ENCODE data around the gene SMTN. TPM values are rescaled to one million over a fixed set of nuclear protein-coding genes. Genes with fewer than 3 reads are reported as not detected.

The SMTN gene
- total and polyA plus RNA-seq, 12 donors, result 4.6 to 155 (median 88.9) TPM

DNA sequence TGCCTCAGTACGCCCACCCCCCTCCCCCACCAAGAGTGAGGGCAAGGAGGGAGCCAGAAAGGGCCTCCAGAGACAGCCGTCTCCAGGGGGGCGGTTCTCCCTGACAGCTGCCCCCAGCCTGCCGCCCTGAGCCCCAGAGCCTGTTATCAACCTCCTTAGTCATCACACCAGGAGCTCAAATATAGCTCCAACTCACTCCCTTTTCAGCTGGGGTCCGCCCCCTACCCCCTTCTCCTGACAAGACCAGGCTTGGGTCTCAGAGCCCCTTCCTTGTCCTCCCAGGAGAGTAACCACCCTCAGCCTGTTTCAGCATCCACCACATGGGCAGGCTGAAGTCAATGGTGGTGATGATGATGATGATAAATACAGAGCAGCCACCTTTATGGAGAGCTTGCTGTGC lies 39.1 kb downstream of the SMTN start:
- H3K36me3 ChIP-seq (replicated peaks in 1 of 2), result no peaks in the 10 kb centered on the region
- H3K4me1 ChIP-seq (replicated peaks in 1 of 2), result peaks cover 12 to 19% of the 10 kb centered on the region in 2 donors
- 73 to 89% (median 81%) methylated on average over 1 to 5 of the region's 5 CpGs for WGBS, 4 donors
- no peak overlapping the region for H3K27ac ChIP-seq
- no peak for DNase-seq
- TF ChIP-seq, protein P1, sequence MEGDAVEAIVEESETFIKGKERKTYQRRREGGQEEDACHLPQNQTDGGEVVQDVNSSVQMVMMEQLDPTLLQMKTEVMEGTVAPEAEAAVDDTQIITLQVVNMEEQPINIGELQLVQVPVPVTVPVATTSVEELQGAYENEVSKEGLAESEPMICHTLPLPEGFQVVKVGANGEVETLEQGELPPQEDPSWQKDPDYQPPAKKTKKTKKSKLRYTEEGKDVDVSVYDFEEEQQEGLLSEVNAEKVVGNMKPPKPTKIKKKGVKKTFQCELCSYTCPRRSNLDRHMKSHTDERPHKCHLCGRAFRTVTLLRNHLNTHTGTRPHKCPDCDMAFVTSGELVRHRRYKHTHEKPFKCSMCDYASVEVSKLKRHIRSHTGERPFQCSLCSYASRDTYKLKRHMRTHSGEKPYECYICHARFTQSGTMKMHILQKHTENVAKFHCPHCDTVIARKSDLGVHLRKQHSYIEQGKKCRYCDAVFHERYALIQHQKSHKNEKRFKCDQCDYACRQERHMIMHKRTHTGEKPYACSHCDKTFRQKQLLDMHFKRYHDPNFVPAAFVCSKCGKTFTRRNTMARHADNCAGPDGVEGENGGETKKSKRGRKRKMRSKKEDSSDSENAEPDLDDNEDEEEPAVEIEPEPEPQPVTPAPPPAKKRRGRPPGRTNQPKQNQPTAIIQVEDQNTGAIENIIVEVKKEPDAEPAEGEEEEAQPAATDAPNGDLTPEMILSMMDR (IDR thresholded peaks at IDR 0.05), result no peak
- TF ChIP-seq POLR2A (IDR thresholded peaks at IDR 0.05), result no peak
- no peak overlapping the region for H3K4me3 ChIP-seq
- H3K27me3 ChIP-seq, result no peaks in the 10 kb centered on the region
- intact Hi-C loops (cut with DNase I), result no loop called here
- H3K9me3 ChIP-seq (replicated peaks in 1 of 3), result no peaks in the 10 kb centered on the region

DNA sequence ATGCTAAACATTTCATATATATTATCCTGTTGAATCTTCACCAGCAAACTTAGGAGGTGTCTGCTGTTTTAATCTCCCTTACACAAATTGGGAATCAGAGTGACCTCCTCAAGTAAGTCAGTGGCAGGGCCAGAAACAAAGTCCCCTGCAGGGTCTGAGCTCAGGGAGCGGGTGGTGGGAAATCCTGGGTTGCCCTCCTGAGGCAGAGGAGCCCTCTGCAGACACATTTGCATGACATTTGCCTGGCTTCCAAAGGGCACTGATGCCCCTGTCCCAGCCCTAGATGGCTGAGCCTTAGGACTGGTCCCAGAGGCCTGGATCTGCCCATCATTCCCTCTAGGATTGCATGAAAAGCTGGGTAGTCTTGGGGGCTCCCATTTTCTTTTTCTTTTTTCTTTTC lies 39.5 kb downstream of the SMTN start:
- 88 to 100% (median 100%) methylated on average over 1 of the region's 1 CpG for WGBS, 4 donors
- peaks cover 12 to 19% of the 10 kb centered on the region in 2 donors for H3K4me1 ChIP-seq (replicated peaks in 1 of 2)
- no peaks in the 10 kb centered on the region for H3K27me3 ChIP-seq
- no peak overlapping the region for H3K27ac ChIP-seq
- DNase-seq, result no peak
- H3K4me3 ChIP-seq, result no peak overlapping the region
- intact Hi-C loops (cut with DNase I), result no loop called here
- no peaks in the 10 kb centered on the region for H3K9me3 ChIP-seq (replicated peaks in 1 of 3)
- no peak for TF ChIP-seq POLR2A (IDR thresholded peaks at IDR 0.05)
- TF ChIP-seq, protein P1 (IDR thresholded peaks at IDR 0.05), result no peak
- H3K36me3 ChIP-seq (replicated peaks in 1 of 2), result no peaks in the 10 kb centered on the region

DNA sequence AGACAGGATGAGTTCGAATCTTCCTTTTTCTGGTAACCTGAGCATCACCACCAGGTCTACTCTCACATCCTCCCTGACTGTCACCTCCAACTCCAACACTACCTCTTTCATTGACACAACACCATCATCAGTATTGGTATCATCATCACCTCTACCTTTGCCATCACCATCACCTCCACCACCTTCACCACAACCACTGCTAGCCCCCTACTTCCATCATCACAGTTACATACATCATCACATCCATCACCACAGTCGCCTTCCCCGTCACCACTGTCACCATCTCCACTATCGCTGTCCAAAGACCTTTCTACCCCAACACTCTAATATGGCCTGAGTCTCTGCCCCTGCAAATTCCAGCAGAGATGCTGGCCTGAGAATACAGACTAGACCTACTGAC lies 40.3 kb downstream of the SMTN start:
- peaks cover 12 to 19% of the 10 kb centered on the region in 2 donors for H3K4me1 ChIP-seq (replicated peaks in 1 of 2)
- WGBS, 4 donors, result 94 to 98% (median 97%) methylated on average over 4 of the region's 4 CpGs
- DNase-seq, result no peak
- no peak for TF ChIP-seq POLR2A (IDR thresholded peaks at IDR 0.05)
- TF ChIP-seq, protein P1 (IDR thresholded peaks at IDR 0.05), result no peak
- no peaks in the 10 kb centered on the region for H3K9me3 ChIP-seq (replicated peaks in 1 of 3)
- no peak overlapping the region for H3K27ac ChIP-seq
- no peak overlapping the region for H3K4me3 ChIP-seq
- intact Hi-C loops (cut with DNase I), result no loop called here
- H3K27me3 ChIP-seq, result no peaks in the 10 kb centered on the region
- H3K36me3 ChIP-seq (replicated peaks in 1 of 2), result no peaks in the 10 kb centered on the region

GRCh38 chr22:31122196-31122531 lies 41.0 kb downstream of the SMTN start:
- H3K27me3 ChIP-seq, result no peaks in the 10 kb centered on the region
- peak in 2 of 7 donors; percentile 61 to 66 for DNase-seq
- peak overlapping the region in 1 of 5 donors; percentile 5 for H3K27ac ChIP-seq
- no peaks in the 10 kb centered on the region for H3K36me3 ChIP-seq (replicated peaks in 1 of 2)
- H3K9me3 ChIP-seq (replicated peaks in 1 of 3), result no peaks in the 10 kb centered on the region
- H3K4me3 ChIP-seq, result peak overlapping the region in 1 of 4 donors; percentile 35
- WGBS, 4 donors, result 34 to 63% (median 41%) methylated on average over 2 of the region's 2 CpGs
- peaks cover 12 to 19% of the 10 kb centered on the region in 2 donors for H3K4me1 ChIP-seq (replicated peaks in 1 of 2)
- TF ChIP-seq POLR2A (IDR thresholded peaks at IDR 0.05), result no peak
- TF ChIP-seq, protein P1 (IDR thresholded peaks at IDR 0.05), result no peak
- intact Hi-C loops (cut with DNase I), result no loop called here
